Measurements from ENCODE around the gene GRK5.

DNA sequence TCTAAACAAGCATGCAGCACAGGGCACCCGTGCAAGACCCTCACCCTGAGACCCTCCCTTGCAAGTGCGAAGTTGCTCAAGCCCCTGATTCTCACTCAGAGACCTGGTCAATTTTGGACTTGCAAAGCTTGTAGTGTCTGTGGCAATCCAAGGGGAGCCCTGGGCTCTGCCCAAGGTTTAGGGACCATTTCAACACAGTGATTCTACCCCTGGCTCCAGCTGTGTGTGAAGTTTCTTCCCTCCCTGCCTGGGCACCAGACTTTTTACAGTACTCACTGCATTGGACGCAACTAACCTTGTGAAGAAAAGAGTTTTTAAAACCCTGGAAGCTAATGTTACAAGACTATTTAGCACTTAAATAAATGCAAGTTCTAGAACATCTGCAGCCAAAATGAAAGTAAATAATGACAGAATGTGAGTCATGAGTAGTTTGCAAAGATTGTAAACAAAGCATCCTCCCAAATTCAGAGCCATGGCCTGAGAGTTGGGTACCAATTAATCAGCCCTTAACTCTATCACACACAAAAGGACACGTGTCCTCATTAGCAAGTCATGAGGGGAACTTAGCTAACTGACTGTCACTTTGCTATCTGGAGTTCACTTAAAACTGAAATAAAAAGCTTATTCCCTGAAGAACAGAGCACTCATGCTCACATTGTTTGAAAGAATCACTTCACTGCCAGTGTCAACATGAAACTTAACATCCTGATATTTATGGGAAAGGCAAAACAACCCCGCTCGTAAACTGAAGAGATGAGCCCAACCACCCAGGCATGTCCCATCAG, 287.1 kb downstream of the GRK5 start:
- TF ChIP-seq CTCF (IDR thresholded peaks at IDR 0.05) (no peak), POLR2A (IDR thresholded peaks at IDR 0.05) (no peak), POLR2AphosphoS5 (IDR thresholded peaks at IDR 0.05) (peak in 1 of 3 donors; percentile 47)
